ENCODE results near the gene ARFGEF3. TPM values are rescaled to one million over a fixed set of nuclear protein-coding genes. Genes with fewer than 3 reads are reported as not detected.

The ARFGEF3 gene
- total RNA-seq, 1 experiment from 2014 or later: 0.71 TPM

GRCh38 chr6:138289739-138290138 lies 128.0 kb downstream of the ARFGEF3 start:
- no peak for DNase-seq (ENCODE audit: low spot score)
- Histone ChIP-seq H3K27me3 (replicated peaks; ENCODE audit: insufficient read depth, low read depth, low read length, poor library complexity) (no peaks in the 10 kb centered on the region), H3K36me3 (ENCODE audit: insufficient read depth, low read length, poor library complexity, severe bottlenecking) (no peaks in the 10 kb centered on the region), H3K9me3 (ENCODE audit: low read depth, low read length, poor library complexity, severe bottlenecking) (no peaks in the 10 kb centered on the region), H3K4me3 (ENCODE audit: low read depth, low read length, poor library complexity, severe bottlenecking) (no peak overlapping the region), H3K4me1 (ENCODE audit: insufficient read depth, low read length, poor library complexity, severe bottlenecking) (no peaks in the 10 kb centered on the region), H3K27ac (ENCODE audit: low read depth, low read length, poor library complexity, severe bottlenecking) (no peak overlapping the region)
- intact Hi-C loops (cut with micrococcal nuclease; ENCODE audit: unreplicated experiment): loop anchor here (10.0 kb wide), 1 partner anchor 475 kb away; no protein-coding TSS in a partner anchor
- no peak for TF ChIP-seq EZH2 (IDR thresholded peaks at IDR 0.05; ENCODE audit: borderline replicate concordance, low read depth, low read length, poor library complexity, severe bottlenecking)
- TF ChIP-seq, protein P1, sequence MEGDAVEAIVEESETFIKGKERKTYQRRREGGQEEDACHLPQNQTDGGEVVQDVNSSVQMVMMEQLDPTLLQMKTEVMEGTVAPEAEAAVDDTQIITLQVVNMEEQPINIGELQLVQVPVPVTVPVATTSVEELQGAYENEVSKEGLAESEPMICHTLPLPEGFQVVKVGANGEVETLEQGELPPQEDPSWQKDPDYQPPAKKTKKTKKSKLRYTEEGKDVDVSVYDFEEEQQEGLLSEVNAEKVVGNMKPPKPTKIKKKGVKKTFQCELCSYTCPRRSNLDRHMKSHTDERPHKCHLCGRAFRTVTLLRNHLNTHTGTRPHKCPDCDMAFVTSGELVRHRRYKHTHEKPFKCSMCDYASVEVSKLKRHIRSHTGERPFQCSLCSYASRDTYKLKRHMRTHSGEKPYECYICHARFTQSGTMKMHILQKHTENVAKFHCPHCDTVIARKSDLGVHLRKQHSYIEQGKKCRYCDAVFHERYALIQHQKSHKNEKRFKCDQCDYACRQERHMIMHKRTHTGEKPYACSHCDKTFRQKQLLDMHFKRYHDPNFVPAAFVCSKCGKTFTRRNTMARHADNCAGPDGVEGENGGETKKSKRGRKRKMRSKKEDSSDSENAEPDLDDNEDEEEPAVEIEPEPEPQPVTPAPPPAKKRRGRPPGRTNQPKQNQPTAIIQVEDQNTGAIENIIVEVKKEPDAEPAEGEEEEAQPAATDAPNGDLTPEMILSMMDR (conservative IDR thresholded peaks at IDR 0.05; ENCODE audit: low read depth, low read length): 0 out of 2 replicates have a peak, but pooled peaks have one; percentile 24
- ChIA-PET CTCF (interaction anchor here (0.6 kb wide), 1 partner anchor 176 kb away, joined by 8 read pairs; no protein-coding TSS in a partner anchor), POLR2A (ENCODE audit: low non-redundant PET) (no interaction called here)
- BruUV-seq (replicated peaks): no TSS peak

DNA sequence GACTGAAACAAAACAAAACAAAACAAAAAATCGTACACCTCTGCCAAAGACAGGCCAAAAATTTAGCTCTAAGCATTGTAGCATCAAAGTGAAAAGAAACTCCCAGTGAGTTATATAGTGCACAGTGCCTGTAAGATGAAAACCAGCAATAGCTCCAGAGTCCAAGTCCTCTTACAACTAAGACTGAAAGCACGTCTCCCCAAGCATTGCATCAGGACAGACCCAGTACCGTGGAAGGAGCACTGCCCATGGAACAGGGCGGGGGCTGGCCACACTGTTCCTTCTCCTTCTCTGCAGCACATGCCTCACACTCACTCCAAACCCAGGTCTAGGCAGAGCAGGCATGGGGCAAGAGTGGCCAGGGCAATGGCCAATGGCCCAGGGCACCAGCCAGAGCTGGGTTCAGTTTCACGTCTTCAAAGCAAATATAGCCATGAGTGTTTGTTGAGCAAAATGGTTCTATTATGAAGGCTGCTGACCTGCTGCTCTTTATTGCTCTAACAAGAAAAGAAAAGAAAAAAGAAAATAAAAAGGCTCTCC lies 128.8 kb downstream of the ARFGEF3 start:
- Histone ChIP-seq H3K4me1 (ENCODE audit: insufficient read depth, low read length, poor library complexity, severe bottlenecking) (no peaks in the 10 kb centered on the region), H3K27ac (ENCODE audit: low read depth, low read length, poor library complexity, severe bottlenecking) (no peak overlapping the region), H3K4me3 (ENCODE audit: low read depth, low read length, poor library complexity, severe bottlenecking) (no peak overlapping the region), H3K9me3 (ENCODE audit: low read depth, low read length, poor library complexity, severe bottlenecking) (no peaks in the 10 kb centered on the region), H3K27me3 (replicated peaks; ENCODE audit: insufficient read depth, low read depth, low read length, poor library complexity) (no peaks in the 10 kb centered on the region), H3K36me3 (ENCODE audit: insufficient read depth, low read length, poor library complexity, severe bottlenecking) (no peaks in the 10 kb centered on the region)
- intact Hi-C loops (cut with micrococcal nuclease; ENCODE audit: unreplicated experiment): no loop called here
- CTCF ChIA-PET: no interaction called here
- no TSS peak for BruUV-seq (replicated peaks)
- TF ChIP-seq, protein P1 (conservative IDR thresholded peaks at IDR 0.05; ENCODE audit: low read depth, low read length): no peak
- no peak for TF ChIP-seq EZH2 (IDR thresholded peaks at IDR 0.05; ENCODE audit: borderline replicate concordance, low read depth, low read length, poor library complexity, severe bottlenecking)
- POLR2A ChIA-PET (ENCODE audit: low non-redundant PET): no interaction called here
- no peak for DNase-seq (ENCODE audit: low spot score)

- DNase-seq (ENCODE audit: low spot score): peak; percentile 23
- no peaks in the 10 kb centered on the region for H3K4me1 ChIP-seq (ENCODE audit: insufficient read depth, low read length, poor library complexity, severe bottlenecking)
- H3K27me3 ChIP-seq (replicated peaks; ENCODE audit: insufficient read depth, low read depth, low read length, poor library complexity): no peaks in the 10 kb centered on the region
- POLR2A ChIA-PET (ENCODE audit: low non-redundant PET): no interaction called here
- CTCF ChIA-PET: no interaction called here
- BruUV-seq (replicated peaks): no TSS peak
- intact Hi-C loops (cut with micrococcal nuclease; ENCODE audit: unreplicated experiment): no loop called here
- no peaks in the 10 kb centered on the region for H3K9me3 ChIP-seq (ENCODE audit: low read depth, low read length, poor library complexity, severe bottlenecking)
- no peak overlapping the region for H3K27ac ChIP-seq (ENCODE audit: low read depth, low read length, poor library complexity, severe bottlenecking)
- no peaks in the 10 kb centered on the region for H3K36me3 ChIP-seq (ENCODE audit: insufficient read depth, low read length, poor library complexity, severe bottlenecking)
- TF ChIP-seq, protein P1 (conservative IDR thresholded peaks at IDR 0.05; ENCODE audit: low read depth, low read length): no peak
- no peak for TF ChIP-seq EZH2 (IDR thresholded peaks at IDR 0.05; ENCODE audit: borderline replicate concordance, low read depth, low read length, poor library complexity, severe bottlenecking)
- no peak overlapping the region for H3K4me3 ChIP-seq (ENCODE audit: low read depth, low read length, poor library complexity, severe bottlenecking)
These were observed 129.5 kb downstream of the ARFGEF3 start for GRCh38 chr6:138291036-138291848.

Data from A673 (cell line).